ENCODE data around the gene CA11. TPM values are rescaled to one million over a fixed set of nuclear protein-coding genes. Genes with fewer than 3 reads are reported as not detected.
A peak's percentile ranks its signal among the peaks of the same experiment; 100 is the strongest.

CA11 gene
- total RNA-seq, 1 experiment from 2014 or later: 10.5 TPM

DNA sequence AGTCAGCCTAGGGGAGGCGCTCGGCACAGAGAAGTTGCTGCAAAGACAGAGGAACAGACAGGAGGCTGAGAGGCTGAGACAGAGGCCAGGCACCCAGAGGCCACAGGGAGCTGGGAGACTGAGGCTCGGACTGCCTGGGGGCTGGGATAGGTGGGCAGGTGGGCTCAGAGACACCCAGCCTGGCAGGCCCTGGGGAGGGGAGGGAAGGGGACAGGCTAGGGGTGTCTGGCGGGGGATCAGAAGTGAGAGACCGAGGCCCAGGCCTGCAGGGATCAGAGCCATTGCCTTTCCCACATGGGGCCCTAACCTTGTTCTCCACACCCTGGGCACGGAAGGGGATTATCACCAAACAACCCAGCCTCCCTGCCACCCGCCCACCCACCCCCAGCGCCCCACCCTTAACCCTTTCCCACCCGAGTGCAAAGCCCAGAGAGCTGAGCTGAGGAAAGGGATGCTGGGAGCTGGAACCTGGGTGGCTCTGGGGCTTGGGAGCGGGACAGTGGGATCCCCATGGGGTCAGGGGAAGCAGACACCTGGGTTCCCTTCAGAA, 25.5 kb upstream of the CA11 start:
- Histone ChIP-seq H3K4me3 (ENCODE audit: low read depth, low read length) (no peak overlapping the region), H3K27me3 (replicated peaks; ENCODE audit: control insufficient read depth, insufficient read depth, low read length) (no peaks in the 10 kb centered on the region), H3K4me1 (peaks cover 6% of the 10 kb centered on the region), H3K36me3 (ENCODE audit: control insufficient read depth, insufficient read depth, low read length) (no peaks in the 10 kb centered on the region), H3K9me3 (no peaks in the 10 kb centered on the region)
- no TSS peak for BruUV-seq (replicated peaks)
- no peak for DNase-seq
- Mint-ChIP-seq H3K27me3 (ENCODE audit: insufficient read depth, unreplicated experiment) (no peaks in the 10 kb centered on the region), H3K27ac (ENCODE audit: unreplicated experiment) (peak overlapping the region; percentile 33), H3K36me3 (ENCODE audit: insufficient read depth, unreplicated experiment) (no peaks in the 10 kb centered on the region), H3K4me1 (ENCODE audit: low read depth, unreplicated experiment) (peaks cover 5% of the 10 kb centered on the region), H3K4me3 (ENCODE audit: unreplicated experiment) (no peak overlapping the region), H3K9me3 (ENCODE audit: unreplicated experiment) (peaks cover 11% of the 10 kb centered on the region)
- TF ChIP-seq, protein P1, sequence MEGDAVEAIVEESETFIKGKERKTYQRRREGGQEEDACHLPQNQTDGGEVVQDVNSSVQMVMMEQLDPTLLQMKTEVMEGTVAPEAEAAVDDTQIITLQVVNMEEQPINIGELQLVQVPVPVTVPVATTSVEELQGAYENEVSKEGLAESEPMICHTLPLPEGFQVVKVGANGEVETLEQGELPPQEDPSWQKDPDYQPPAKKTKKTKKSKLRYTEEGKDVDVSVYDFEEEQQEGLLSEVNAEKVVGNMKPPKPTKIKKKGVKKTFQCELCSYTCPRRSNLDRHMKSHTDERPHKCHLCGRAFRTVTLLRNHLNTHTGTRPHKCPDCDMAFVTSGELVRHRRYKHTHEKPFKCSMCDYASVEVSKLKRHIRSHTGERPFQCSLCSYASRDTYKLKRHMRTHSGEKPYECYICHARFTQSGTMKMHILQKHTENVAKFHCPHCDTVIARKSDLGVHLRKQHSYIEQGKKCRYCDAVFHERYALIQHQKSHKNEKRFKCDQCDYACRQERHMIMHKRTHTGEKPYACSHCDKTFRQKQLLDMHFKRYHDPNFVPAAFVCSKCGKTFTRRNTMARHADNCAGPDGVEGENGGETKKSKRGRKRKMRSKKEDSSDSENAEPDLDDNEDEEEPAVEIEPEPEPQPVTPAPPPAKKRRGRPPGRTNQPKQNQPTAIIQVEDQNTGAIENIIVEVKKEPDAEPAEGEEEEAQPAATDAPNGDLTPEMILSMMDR (IDR thresholded peaks at IDR 0.05; ENCODE audit: insufficient read depth in 1 of 2, low read depth in 1 of 2, low read length in 1 of 2, severe bottlenecking in 1 of 2, unreplicated experiment in 1 of 2): no peak
- ChIA-PET CTCF (no interaction called here), POLR2A (no interaction called here)
- intact Hi-C loops (cut with micrococcal nuclease; ENCODE audit: unreplicated experiment): no loop called here

DNA sequence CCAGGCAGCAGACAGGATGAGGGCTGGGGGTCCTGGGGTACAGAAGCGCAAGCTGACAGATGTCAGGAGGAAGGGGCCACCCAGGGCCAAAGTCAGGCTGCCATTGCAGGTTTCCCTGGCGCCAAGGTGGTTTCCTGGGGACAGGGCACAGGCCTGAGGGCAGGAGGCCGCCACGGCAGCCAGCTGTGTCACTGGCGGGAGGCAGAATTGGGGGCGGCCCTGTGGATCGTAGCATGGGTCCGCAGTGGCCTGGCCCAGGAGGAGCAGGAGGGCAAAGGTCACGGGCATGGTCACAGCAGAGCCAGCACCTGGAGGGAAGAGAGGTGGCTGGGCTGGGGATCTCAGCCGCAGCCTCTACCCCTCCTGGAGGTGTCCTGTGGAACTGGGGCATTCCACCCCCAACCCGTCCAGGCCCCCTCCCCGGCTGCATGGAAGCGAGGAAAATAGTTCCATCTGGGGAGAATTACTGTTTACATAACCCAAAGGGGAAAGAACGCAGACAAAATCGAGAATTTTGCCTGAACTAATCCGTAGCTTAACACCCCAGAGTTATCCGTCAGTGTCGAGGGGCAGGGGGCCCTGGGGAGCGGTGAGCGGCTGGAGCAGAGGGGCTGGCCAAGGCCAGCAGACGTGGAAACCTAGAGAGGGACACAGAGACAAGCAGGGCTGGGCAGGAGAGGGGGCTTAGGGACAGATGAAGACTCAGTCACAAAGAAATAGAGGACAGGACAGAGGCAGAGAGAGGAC, 24.9 kb upstream of the CA11 start:
- H3K9me3 ChIP-seq: no peaks in the 10 kb centered on the region
- TF ChIP-seq, protein P1 (IDR thresholded peaks at IDR 0.05; ENCODE audit: insufficient read depth in 1 of 2, low read depth in 1 of 2, low read length in 1 of 2, severe bottlenecking in 1 of 2, unreplicated experiment in 1 of 2): no peak
- no peak for DNase-seq

GRCh38 chr19:48669903-48670668, 24.1 kb upstream of the CA11 start:
- Histone ChIP-seq H3K4me3 (ENCODE audit: low read depth, low read length) (no peak overlapping the region), H3K27me3 (replicated peaks; ENCODE audit: control insufficient read depth, insufficient read depth, low read length) (no peaks in the 10 kb centered on the region), H3K36me3 (ENCODE audit: control insufficient read depth, insufficient read depth, low read length) (no peaks in the 10 kb centered on the region), H3K4me1 (peaks cover 16% of the 10 kb centered on the region), H3K9me3 (no peaks in the 10 kb centered on the region)
- Mint-ChIP-seq H3K27ac (ENCODE audit: unreplicated experiment) (no peak overlapping the region), H3K27me3 (ENCODE audit: insufficient read depth, unreplicated experiment) (no peaks in the 10 kb centered on the region), H3K4me3 (ENCODE audit: unreplicated experiment) (no peak overlapping the region), H3K36me3 (ENCODE audit: insufficient read depth, unreplicated experiment) (no peaks in the 10 kb centered on the region), H3K9me3 (ENCODE audit: unreplicated experiment) (peaks cover 11% of the 10 kb centered on the region), H3K4me1 (ENCODE audit: low read depth, unreplicated experiment) (peaks cover 7% of the 10 kb centered on the region)
- no TSS peak for BruUV-seq (replicated peaks)
- CTCF ChIA-PET: no interaction called here
- POLR2A ChIA-PET: no interaction called here
- TF ChIP-seq, protein P1 (IDR thresholded peaks at IDR 0.05; ENCODE audit: insufficient read depth in 1 of 2, low read depth in 1 of 2, low read length in 1 of 2, severe bottlenecking in 1 of 2, unreplicated experiment in 1 of 2): no peak
- intact Hi-C loops (cut with micrococcal nuclease; ENCODE audit: unreplicated experiment): no loop called here
- DNase-seq: no peak

More for the DNA sequence above, 24.9 kb upstream of the CA11 start:
- Mint-ChIP-seq H3K4me1 (ENCODE audit: low read depth, unreplicated experiment) (peaks cover 9% of the 10 kb centered on the region), H3K9me3 (ENCODE audit: unreplicated experiment) (peaks cover 11% of the 10 kb centered on the region), H3K27ac (ENCODE audit: unreplicated experiment) (peak overlapping the region; percentile 33), H3K27me3 (ENCODE audit: insufficient read depth, unreplicated experiment) (no peaks in the 10 kb centered on the region), H3K4me3 (ENCODE audit: unreplicated experiment) (no peak overlapping the region), H3K36me3 (ENCODE audit: insufficient read depth, unreplicated experiment) (no peaks in the 10 kb centered on the region)
- Histone ChIP-seq H3K4me1 (peaks cover 11% of the 10 kb centered on the region), H3K4me3 (ENCODE audit: low read depth, low read length) (no peak overlapping the region), H3K36me3 (ENCODE audit: control insufficient read depth, insufficient read depth, low read length) (no peaks in the 10 kb centered on the region), H3K27me3 (replicated peaks; ENCODE audit: control insufficient read depth, insufficient read depth, low read length) (no peaks in the 10 kb centered on the region)
- CTCF ChIA-PET: no interaction called here
- POLR2A ChIA-PET: no interaction called here
- intact Hi-C loops (cut with micrococcal nuclease; ENCODE audit: unreplicated experiment): no loop called here
- BruUV-seq (replicated peaks): no TSS peak
